Stimulated activated CD8-positive, alpha-beta memory T cell treated with anti-CD3 and anti-CD28 coated beads, Interleukin-4, amount 100 ng/mL, for 4 hours (primary cell): ENCODE measurements around the gene ZNF835.
A peak's percentile ranks its signal among the peaks of the same experiment; 100 is the strongest.
"Not testable (repeated sequence)": the region's sequence is repeated elsewhere in the genome, so short reads cannot be mapped to it uniquely, and the experiment has no call there.

Source experiments
- DNase-seq, 2 donors: peaks; one replicate each; pipeline ENCODE4 v3.0.0-alpha.2; 2020; ENCODE audit warnings: low read depth in 2 of 2, low spot score in 1 of 2

The ZNF835 gene

GRCh38 chr19:56671613-56671994, at the start of gene ZNF835:
Gene ZNF835 (minus strand): TSS chr19:56671757. CDS start chr19:56665198, 6,559 bp downstream.
- DNase-seq = peak; percentile 65 to 68

GRCh38 chr19:56720281-56720680, 48.7 kb upstream of the ZNF835 start:
- DNase-seq = no peak

- no peak for DNase-seq
These were observed 46.7 kb upstream of the ZNF835 start for GRCh38 chr19:56718231-56718630.

GRCh38 chr19:56712611-56713276, 41.2 kb upstream of the ZNF835 start:
- DNase-seq = no peak

GRCh38 chr19:56710437-56710836, 38.9 kb upstream of the ZNF835 start:
- no peak for DNase-seq

- DNase-seq = no peak
These were observed 36.3 kb upstream of the ZNF835 start for GRCh38 chr19:56707821-56708220.

GRCh38 chr19:56705939-56706338, 34.4 kb upstream of the ZNF835 start:
- no peak for DNase-seq

- no peak for DNase-seq
These were observed 30.3 kb upstream of the ZNF835 start for GRCh38 chr19:56701895-56702294.

GRCh38 chr19:56699552-56699951, 28.0 kb upstream of the ZNF835 start:
- DNase-seq = no peak

- DNase-seq = no peak
These were observed 20.8 kb upstream of the ZNF835 start for GRCh38 chr19:56692206-56692895.

- no peak for DNase-seq
These were observed 19.1 kb upstream of the ZNF835 start for GRCh38 chr19:56690670-56691069.

- no peak for DNase-seq
These were observed 17.6 kb upstream of the ZNF835 start for GRCh38 chr19:56689198-56689597.

- no peak for DNase-seq
These were observed 15.5 kb upstream of the ZNF835 start for GRCh38 chr19:56687031-56687430.

GRCh38 chr19:56683116-56683515, 11.6 kb upstream of the ZNF835 start:
- DNase-seq = no peak

GRCh38 chr19:56681702-56682101, 10.1 kb upstream of the ZNF835 start:
- DNase-seq = no peak

- no peak for DNase-seq
These were observed 6.6 kb upstream of the ZNF835 start for GRCh38 chr19:56678205-56678604.

GRCh38 chr19:56672610-56673009, 1.1 kb upstream of the ZNF835 start:
- DNase-seq = not testable (repeated sequence)

GRCh38 chr19:56670961-56671612, 470 bp downstream of the ZNF835 start:
- no peak for DNase-seq

- no peak for DNase-seq
These were observed 1.1 kb downstream of the ZNF835 start for GRCh38 chr19:56670401-56670960.

GRCh38 chr19:56668676-56669075, 2.9 kb downstream of the ZNF835 start:
- no peak for DNase-seq

- no peak for DNase-seq
These were observed 4.2 kb downstream of the ZNF835 start for GRCh38 chr19:56667311-56667870.

- DNase-seq = no peak
These were observed 7.0 kb downstream of the ZNF835 start for GRCh38 chr19:56664511-56664910.
